OCI-LY3 (cell line): ENCODE results near the gene KMT2E.
"Not testable (repeated sequence)": the region's sequence is repeated elsewhere in the genome, so short reads cannot be mapped to it uniquely, and the experiment has no call there.

Experiments used
- H2AFZ ChIP-seq: fragments of 200-600, 300-600 bp; shearing (Covaris generic); 2 replicates; pipeline ENCODE4 v1.6.0; 2014; ENCODE audit warnings: antibody characterized with exemption, low read depth, low read length
- H3K27ac ChIP-seq: fragments of 200-600, 300-600 bp; sonication (generic); 2 replicates; pipeline ENCODE4 v1.5.1; 2014; ENCODE audit warnings: mild to moderate bottlenecking, low read length, moderate library complexity, mixed read lengths
- H3K27me3 ChIP-seq: fragments of 200-600, 300-600 bp; sonication (generic); 2 replicates; pipeline ENCODE4 v1.6.1; 2014; ENCODE audit warnings: low read depth, low read length, mixed read lengths
- H3K36me3 ChIP-seq: fragments of 200-600, 300-600 bp; sonication (generic); replicated peaks from 2 replicates; pipeline ENCODE3; 2014; ENCODE audit warnings: low read depth, low read length, mixed read lengths
- H3K4me1 ChIP-seq: fragments of 300-600, 200-600 bp; sonication (generic); 2 replicates; pipeline ENCODE4 v1.6.1; 2014; ENCODE audit warnings: low read length, mixed read lengths
- H3K4me2 ChIP-seq: fragments of 200-600, 300-600 bp; sonication (generic); 2 replicates; pipeline ENCODE4 v1.6.1; 2014; ENCODE audit warnings: low read length, mixed read lengths
- H3K4me3 ChIP-seq: fragments of 300-600, 200-600 bp; sonication (generic); 2 replicates; pipeline ENCODE4 v1.5.1; 2014; ENCODE audit warnings: antibody characterized with exemption, mild to moderate bottlenecking, low read length, moderate library complexity
- H3K79me2 ChIP-seq: fragments of 300-600, 200-600 bp; shearing (Covaris generic); 2 replicates; pipeline ENCODE4 v1.6.1; 2014; ENCODE audit warnings: mild to moderate bottlenecking, low read length, mixed read lengths
- H3K9ac ChIP-seq: fragments of 300-600, 200-600 bp; shearing (Covaris generic); 2 replicates; pipeline ENCODE4 v1.6.0; 2014; ENCODE audit warnings: mild to moderate bottlenecking, low read length, moderate library complexity
- H3K9me3 ChIP-seq: fragments of 200-600, 300-600 bp; shearing (Covaris generic); 2 replicates; pipeline ENCODE4 v1.6.1; 2014; ENCODE audit warnings: low read length, mixed read lengths; ENCODE audit not compliant: insufficient read depth
- H4K20me1 ChIP-seq: fragments of 200-600, 300-600 bp; sonication (generic); 2 replicates; pipeline ENCODE4 v1.6.1; 2016; ENCODE audit warnings: low read length, mixed read lengths; ENCODE audit not compliant: insufficient read depth
- CTCF ChIP-seq: fragments of 200-600, 300-600 bp; sonication (generic); IDR thresholded peaks from 2 replicates; pipeline ENCODE4 v1.5.1; 2014; ENCODE audit warnings: antibody characterized with exemption, low read length, low read depth
- EZH2phosphoT487 ChIP-seq: fragments of 200-600 bp; shearing (Covaris generic); IDR thresholded peaks from 2 replicates; pipeline ENCODE4 v1.6.1; 2018; ENCODE audit warnings: antibody characterized with exemption, mixed run types, low read depth

Gene KMT2E

GRCh38 chr7:105001652-105002184 is 12.3 kb upstream of the KMT2E start:
- Histone ChIP-seq H2AFZ (no peak overlapping the region), H3K36me3 (peaks cover 14% of the 10 kb centered on the region), H3K9ac (no peak overlapping the region), H3K4me1 (peaks cover 24% of the 10 kb centered on the region), H3K27ac (no peak overlapping the region), H4K20me1 (peaks cover 96% of the 10 kb centered on the region), H3K9me3 (no peaks in the 10 kb centered on the region), H3K4me2 (no peak overlapping the region), H3K79me2 (no peaks in the 10 kb centered on the region), H3K27me3 (no peaks in the 10 kb centered on the region), H3K4me3 (no peak overlapping the region)
- no peak for TF ChIP-seq EZH2phosphoT487
- no peak for TF ChIP-seq CTCF

- H3K9ac ChIP-seq: no peak overlapping the region
- peaks cover 24% of the 10 kb centered on the region for H3K4me1 ChIP-seq
- no peaks in the 10 kb centered on the region for H3K27me3 ChIP-seq
- TF ChIP-seq CTCF: no peak
- TF ChIP-seq EZH2phosphoT487: no peak
- H3K9me3 ChIP-seq: no peaks in the 10 kb centered on the region
- peaks cover 14% of the 10 kb centered on the region for H3K36me3 ChIP-seq
- H3K4me3 ChIP-seq: no peak overlapping the region; the same call in 1 of the 2 replicates
- no peak overlapping the region; the same call in none of the 2 replicates for H3K27ac ChIP-seq
- H4K20me1 ChIP-seq: peaks cover 97% of the 10 kb centered on the region
- no peak overlapping the region for H2AFZ ChIP-seq
- no peaks in the 10 kb centered on the region for H3K79me2 ChIP-seq
- H3K4me2 ChIP-seq: peak overlapping the region; percentile 32
Measured at GRCh38 chr7:105003275-105003674, 10.7 kb upstream of the KMT2E start.

- Histone ChIP-seq H3K27me3 (no peaks in the 10 kb centered on the region), H4K20me1 (peaks cover 97% of the 10 kb centered on the region), H3K79me2 (no peaks in the 10 kb centered on the region), H3K4me2 (peak overlapping the region; percentile 32), H3K4me1 (peaks cover 24% of the 10 kb centered on the region), H3K36me3 (peaks cover 16% of the 10 kb centered on the region), H3K4me3 (no peak overlapping the region; the same call in 1 of the 2 replicates), H3K27ac (no peak overlapping the region; the same call in 1 of the 2 replicates), H3K9me3 (no peaks in the 10 kb centered on the region), H3K9ac (no peak overlapping the region), H2AFZ (no peak overlapping the region)
- TF ChIP-seq CTCF (no peak), EZH2phosphoT487 (no peak)
Measured at GRCh38 chr7:105003872-105004510, 10.0 kb upstream of the KMT2E start.

- Histone ChIP-seq H3K4me1 (peaks cover 32% of the 10 kb centered on the region), H3K36me3 (peaks cover 22% of the 10 kb centered on the region), H4K20me1 (peaks cover 97% of the 10 kb centered on the region)
- H3K4me3 ChIP-seq, H3K9ac ChIP-seq, H2AFZ ChIP-seq, H3K9me3 ChIP-seq, H3K4me2 ChIP-seq, H3K27me3 ChIP-seq, H3K27ac ChIP-seq, H3K79me2 ChIP-seq: not testable (repeated sequence)
Measured at GRCh38 chr7:105005006-105005405, 9.0 kb upstream of the KMT2E start.

GRCh38 chr7:105005486-105005885 is 8.5 kb upstream of the KMT2E start:
- not testable (repeated sequence) for H3K4me2 ChIP-seq, H3K79me2 ChIP-seq, H3K27ac ChIP-seq, H2AFZ ChIP-seq, H3K27me3 ChIP-seq, H3K4me3 ChIP-seq, H3K9ac ChIP-seq, H3K9me3 ChIP-seq
- H4K20me1 ChIP-seq: peaks cover 97% of the 10 kb centered on the region
- peaks cover 24% of the 10 kb centered on the region for H3K36me3 ChIP-seq
- H3K4me1 ChIP-seq: peaks cover 37% of the 10 kb centered on the region
